Smooth muscle cell (in vitro differentiated cells): ENCODE data around the gene ISYNA1. TPM values are rescaled to one million over a fixed set of nuclear protein-coding genes. Genes with fewer than 3 reads are reported as not detected.

Source experiments
- DNase-seq: peaks from one replicate; lab custom pipeline; 2025; ENCODE audit not compliant: unreplicated experiment; lab: John Stamatoyannopoulos, UW
- H2AFZ ChIP-seq: fragments of 200-600 bp; sonication (generic); 2 replicates; pipeline ENCODE4 v1.6.0; 2016; ENCODE audit warnings: antibody characterized with exemption, low read depth, mild to moderate bottlenecking
- H3F3A ChIP-seq: fragments of 200-600 bp; sonication (generic); 2 replicates; pipeline ENCODE4 v1.6.0; 2017; ENCODE audit warnings: antibody characterized with exemption, low read depth
- H3K27ac ChIP-seq: fragments of 200-600 bp; sonication (generic); 2 replicates; pipeline ENCODE4 v1.5.1; 2016; ENCODE audit warnings: low read depth, mild to moderate bottlenecking
- H3K27me3 ChIP-seq: fragments of 200-600 bp; sonication (generic); 2 replicates; pipeline ENCODE4 v1.6.1; 2016; ENCODE audit warnings: low read depth, mild to moderate bottlenecking
- H3K36me3 ChIP-seq: fragments of 200-600 bp; sonication (generic); 2 replicates; pipeline ENCODE4 v1.5.1; 2016; ENCODE audit warnings: low read depth
- H3K4me1 ChIP-seq: fragments of 200-600 bp; sonication (generic); 2 replicates; pipeline ENCODE4 v1.5.1; 2016; ENCODE audit warnings: low read depth
- H3K4me2 ChIP-seq: fragments of 200-600 bp; sonication (generic); 2 replicates; pipeline ENCODE4 v1.6.0; 2016; ENCODE audit warnings: mild to moderate bottlenecking
- H3K4me3 ChIP-seq: fragments of 200-600 bp; sonication (generic); 2 replicates; pipeline ENCODE4 v1.5.1; 2016; ENCODE audit warnings: mild to moderate bottlenecking
- H3K79me2 ChIP-seq: fragments of 200-600 bp; sonication (generic); 2 replicates; pipeline ENCODE4 v1.6.0; 2016; ENCODE audit warnings: low read depth, mild to moderate bottlenecking
- H3K9ac ChIP-seq: fragments of 200-600 bp; sonication (generic); 2 replicates; pipeline ENCODE4 v1.6.0; 2016; ENCODE audit warnings: low read depth
- H3K9me3 ChIP-seq: fragments of 200-600 bp; sonication (generic); replicated peaks from 2 replicates; pipeline ENCODE4 v1.5.1; 2016; ENCODE audit warnings: low read depth
- H4K20me1 ChIP-seq: fragments of 200-600 bp; sonication (generic); 2 replicates; pipeline ENCODE4 v1.6.0; 2016; ENCODE audit warnings: low read depth
- CTCF ChIP-seq: fragments of 200-600 bp; sonication (generic); IDR thresholded peaks from 2 replicates; pipeline ENCODE4 v1.5.1; 2017; ENCODE audit warnings: borderline replicate concordance, mild to moderate bottlenecking, antibody characterized with exemption; ENCODE audit not compliant: insufficient read depth, poor library complexity, severe bottlenecking
- WGBS: methylation state at CpG from one replicate; pipeline ENCODE4 v1.1.7; 2016; ENCODE audit warnings: low lambda C conversion rate; 5-methylcytosine and 5-hydroxymethylcytosine counted together
- polyA plus RNA-seq: library from polyadenylated mRNA; unstranded; fragments of >200 nt; fragmentation: Nextera tagmentation; extraction: Ambion mirVana; gene quantifications from 2 replicates; pipeline ENCODE4 v1.2.1, GENCODE V29; 2016
- total RNA-seq: library from RNA; depleted of rRNA; stranded (reverse); fragments of >200 nt; gene quantifications from 2 replicates; pipeline ENCODE4 v1.2.3, GENCODE V29; 2014

The ISYNA1 gene
- total and polyA plus RNA-seq, 2 experiments from 2014 or later, result 56.9 to 60.1 TPM

GRCh38 chr19:18446145-18446810 is 8.3 kb upstream of the ISYNA1 start:
- H3K4me2 ChIP-seq, result no peak overlapping the region
- TF ChIP-seq CTCF, result no peak
- no peaks in the 10 kb centered on the region for H3K36me3 ChIP-seq
- no peaks in the 10 kb centered on the region for H3K27me3 ChIP-seq
- H3K27ac ChIP-seq, result no peak overlapping the region
- H3K79me2 ChIP-seq, result peaks cover 2% of the 10 kb centered on the region
- H3K9ac ChIP-seq, result no peak overlapping the region
- no peaks in the 10 kb centered on the region for H3F3A ChIP-seq
- H3K4me3 ChIP-seq, result no peak overlapping the region
- H4K20me1 ChIP-seq, result peaks cover 46% of the 10 kb centered on the region
- H3K4me1 ChIP-seq, result no peaks in the 10 kb centered on the region
- H2AFZ ChIP-seq, result no peak overlapping the region
- DNase-seq, result no peak
- H3K9me3 ChIP-seq, result no peaks in the 10 kb centered on the region
- 85% methylated on average over 30 of the region's 34 CpGs for WGBS

- Histone ChIP-seq H3F3A (no peaks in the 10 kb centered on the region), H4K20me1 (peaks cover 38% of the 10 kb centered on the region), H3K4me1 (no peaks in the 10 kb centered on the region), H3K4me3 (no peak overlapping the region), H3K4me2 (no peak overlapping the region), H3K9ac (no peak overlapping the region), H3K27me3 (no peaks in the 10 kb centered on the region), H2AFZ (no peak overlapping the region), H3K27ac (no peak overlapping the region), H3K36me3 (no peaks in the 10 kb centered on the region), H3K79me2 (peaks cover 2% of the 10 kb centered on the region), H3K9me3 (no peaks in the 10 kb centered on the region)
- TF ChIP-seq CTCF, result no peak
- 91% methylated on average over 13 of the region's 15 CpGs for WGBS
- DNase-seq, result no peak
Measured at GRCh38 chr19:18445262-18445948, 7.5 kb upstream of the ISYNA1 start.

- Histone ChIP-seq H3K9ac (no peak overlapping the region), H3K9me3 (no peaks in the 10 kb centered on the region), H3K36me3 (no peaks in the 10 kb centered on the region), H3K4me1 (peaks cover 6% of the 10 kb centered on the region), H2AFZ (no peak overlapping the region), H3F3A (peaks cover 7% of the 10 kb centered on the region), H3K79me2 (peaks cover 2% of the 10 kb centered on the region), H4K20me1 (peaks cover 29% of the 10 kb centered on the region), H3K27ac (no peak overlapping the region), H3K4me3 (no peak overlapping the region), H3K27me3 (no peaks in the 10 kb centered on the region), H3K4me2 (no peak overlapping the region)
- DNase-seq, result no peak
- 97% methylated on average over 19 of the region's 19 CpGs for WGBS
- TF ChIP-seq CTCF, result no peak
Measured at GRCh38 chr19:18444513-18444912, 6.6 kb upstream of the ISYNA1 start.
